Ramos (cell line): ENCODE results near the gene C5orf52.
"Not testable (repeated sequence)": the region's sequence is repeated elsewhere in the genome, so short reads cannot be mapped to it uniquely, and the experiment has no call there.

Source experiments
- in situ Hi-C: fragments of 300-500 bp; cut with MboI; formaldehyde crosslinking; loops from one replicate; pipeline ENCODE4 v1.14.3; 2022; ENCODE audit warnings: low sequenced_read_pairs; ENCODE audit not compliant: unreplicated experiment

C5orf52 gene

GRCh38 chr5:157674351-157674750 is 3.0 kb downstream of the C5orf52 start:
- in situ Hi-C loops: not testable (repeated sequence)

- in situ Hi-C loops: no loop called here
These were observed 6.6 kb downstream of the C5orf52 start for GRCh38 chr5:157677931-157678330.

GRCh38 chr5:157679801-157680200 is 8.5 kb downstream of the C5orf52 start:
- in situ Hi-C loops: no loop called here

DNA sequence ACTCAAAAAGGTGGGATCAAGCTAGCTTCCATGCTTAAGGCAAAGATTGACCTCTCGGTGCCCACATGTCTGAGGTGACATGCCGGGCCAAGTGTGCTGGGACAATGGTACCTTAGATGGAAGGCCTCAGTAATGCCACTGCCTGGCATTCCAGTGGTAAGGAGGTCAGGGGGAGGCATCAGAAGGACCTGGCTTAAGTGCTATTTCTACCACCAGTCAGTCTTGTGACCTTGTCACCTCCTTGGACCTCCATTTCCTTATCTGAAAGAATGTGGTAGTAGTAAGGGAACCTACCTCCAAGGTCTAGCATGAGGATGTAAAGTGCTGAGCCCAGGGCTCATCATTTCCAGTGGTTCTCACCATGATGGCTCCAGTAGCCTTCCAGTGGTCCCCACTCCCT is 8.9 kb downstream of the C5orf52 start:
- in situ Hi-C loops: no loop called here

- in situ Hi-C loops: no loop called here
These were observed 9.7 kb downstream of the C5orf52 start for GRCh38 chr5:157681048-157681447.

GRCh38 chr5:157682257-157682656 is 10.9 kb downstream of the C5orf52 start:
- in situ Hi-C loops: no loop called here

- in situ Hi-C loops: not testable (repeated sequence)
These were observed 15.2 kb downstream of the C5orf52 start for GRCh38 chr5:157686276-157687197.

DNA sequence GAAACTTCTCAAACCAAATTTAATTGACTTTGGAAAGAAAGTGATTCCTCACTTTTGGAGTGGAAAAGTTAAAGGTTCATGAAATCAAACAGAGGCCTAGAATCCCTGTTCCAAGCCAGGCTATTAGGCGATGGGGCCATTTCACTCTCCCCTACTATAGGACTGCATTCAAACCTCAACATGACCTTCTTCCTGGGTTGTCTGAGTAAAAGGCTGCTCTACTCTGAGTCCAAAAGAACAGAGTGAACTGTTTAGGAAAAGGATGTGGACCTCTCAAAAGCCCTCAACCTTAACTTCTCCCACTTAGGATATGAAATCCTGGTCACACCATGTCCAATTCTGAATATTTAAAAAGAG is 15.8 kb downstream of the C5orf52 start:
- in situ Hi-C loops: no loop called here

DNA sequence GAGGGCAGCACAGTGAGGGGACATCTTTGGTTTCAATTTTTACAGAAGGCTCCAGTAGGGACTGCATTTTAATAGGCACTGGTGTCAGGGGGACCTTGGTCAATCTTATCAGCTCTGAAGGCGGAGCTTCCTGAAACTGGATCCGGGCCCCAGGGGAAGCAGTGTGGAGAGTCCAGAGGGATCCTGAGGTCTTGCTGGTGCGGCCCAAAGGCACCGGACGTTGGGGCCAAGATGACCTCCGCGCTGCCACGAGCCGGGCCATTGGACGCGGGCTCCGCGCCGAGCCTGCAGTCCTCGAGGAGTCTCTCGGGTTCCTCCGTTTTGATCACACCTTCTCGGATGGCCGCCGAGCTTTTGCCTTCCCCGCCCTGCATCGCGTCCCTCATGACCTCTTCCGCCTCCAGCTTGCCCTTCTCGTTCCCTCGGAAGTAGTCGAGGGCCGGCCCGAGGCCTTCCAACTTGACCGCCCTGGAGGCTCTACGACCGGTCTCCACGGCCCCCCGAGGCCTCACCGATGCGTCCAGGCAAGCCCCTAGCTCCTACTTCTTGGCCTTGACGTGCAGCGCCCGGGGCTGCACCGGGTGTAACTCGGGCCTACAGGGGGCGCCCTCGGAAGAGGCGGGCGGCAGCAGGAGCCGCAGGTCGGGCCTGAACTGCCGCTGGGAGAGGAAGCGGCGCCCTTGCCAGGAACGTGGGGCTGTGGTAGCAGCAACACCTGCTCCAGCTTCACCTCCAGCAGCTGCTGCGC is 18.8 kb downstream of the C5orf52 start:
- in situ Hi-C loops: no loop called here

DNA sequence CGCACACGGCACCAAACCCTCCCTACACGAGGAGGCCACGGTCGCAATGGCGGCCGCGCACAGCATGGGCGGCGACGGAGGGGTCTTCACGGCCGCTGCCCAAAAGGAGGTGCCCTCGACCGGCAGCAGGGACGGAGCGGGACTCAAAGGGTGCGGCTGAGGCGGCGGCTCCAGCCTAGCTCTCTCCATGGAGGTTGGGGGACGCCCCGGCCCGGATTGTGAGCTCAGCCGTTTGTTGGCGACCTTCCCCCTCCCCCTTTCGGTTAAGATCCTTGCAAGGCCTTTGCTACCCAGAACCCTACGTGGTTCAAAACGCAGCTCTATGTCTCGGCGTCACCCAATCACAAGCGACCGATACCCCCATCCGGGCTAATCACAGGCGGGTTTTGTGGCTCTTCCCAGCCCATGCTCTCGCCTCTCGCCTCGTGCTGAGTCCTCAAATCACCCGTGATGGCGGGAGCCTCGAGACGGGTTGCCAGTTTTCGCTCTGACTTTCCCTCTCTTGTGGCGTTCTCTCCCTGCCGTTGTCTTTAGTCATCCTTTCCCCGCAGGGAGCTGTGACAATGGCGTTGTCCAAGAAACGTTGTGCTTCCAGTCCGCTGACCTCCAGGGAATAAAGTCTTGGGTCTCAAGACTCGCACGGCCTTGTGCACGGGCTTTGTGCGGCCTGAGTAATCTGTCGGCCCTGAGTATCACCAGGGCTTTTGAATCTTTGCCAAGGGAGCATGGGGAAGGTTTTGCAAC is 19.5 kb downstream of the C5orf52 start:
- in situ Hi-C loops: no loop called here

- in situ Hi-C loops: not testable (repeated sequence)
These were observed 22.5 kb downstream of the C5orf52 start for GRCh38 chr5:157693816-157694215.

- in situ Hi-C loops: not testable (repeated sequence)
These were observed 24.8 kb downstream of the C5orf52 start for GRCh38 chr5:157696154-157696553.

DNA sequence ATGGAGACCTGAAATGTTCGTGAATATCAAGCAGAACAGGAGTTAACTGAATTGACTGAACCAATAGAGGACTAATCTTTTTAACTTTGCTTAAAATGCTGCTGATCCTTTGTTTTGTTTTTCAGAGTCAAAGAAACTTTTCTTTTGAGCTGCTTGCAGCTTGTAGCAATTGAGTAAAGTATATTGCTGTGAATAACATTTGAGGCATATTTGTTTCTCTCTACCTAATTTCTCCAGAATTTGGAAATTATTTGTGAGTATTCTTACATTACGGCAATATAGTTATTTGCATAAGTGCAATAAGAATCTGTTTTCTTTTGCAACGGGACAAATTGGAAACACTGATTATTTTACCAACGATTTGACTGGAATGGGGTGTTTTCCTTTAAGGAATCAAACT is 27.3 kb downstream of the C5orf52 start:
- in situ Hi-C loops: not testable (repeated sequence)

GRCh38 chr5:157703736-157704135 is 32.4 kb downstream of the C5orf52 start:
- in situ Hi-C loops: no loop called here

- in situ Hi-C loops: no loop called here
These were observed 37.5 kb downstream of the C5orf52 start for GRCh38 chr5:157708866-157709265.

GRCh38 chr5:157709346-157709745 is 38.0 kb downstream of the C5orf52 start:
- in situ Hi-C loops: no loop called here

DNA sequence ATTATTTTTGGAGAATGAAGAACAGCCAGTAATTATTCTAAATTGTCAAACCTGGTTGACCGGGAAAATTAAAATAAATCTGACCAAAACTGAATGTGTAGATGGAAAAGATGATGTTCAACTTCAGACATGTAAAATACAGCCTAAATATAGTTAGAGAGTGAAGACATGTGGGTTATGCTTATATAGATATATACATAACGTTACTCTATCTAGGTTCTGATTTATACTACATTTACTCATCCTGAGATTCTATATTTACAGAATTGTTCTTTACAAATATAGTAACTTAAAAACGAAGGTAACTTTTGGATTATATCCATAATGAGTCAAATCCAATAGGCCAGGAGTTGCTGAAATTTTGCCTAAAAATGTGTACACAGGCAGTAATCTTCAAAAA is 39.1 kb downstream of the C5orf52 start:
- in situ Hi-C loops: loop anchor here (10.0 kb wide), 1 partner anchor 276 kb away; no protein-coding TSS in a partner anchor

GRCh38 chr5:157710882-157711281 is 39.5 kb downstream of the C5orf52 start:
- in situ Hi-C loops: loop anchor here (10.0 kb wide), 1 partner anchor 276 kb away; no protein-coding TSS in a partner anchor

DNA sequence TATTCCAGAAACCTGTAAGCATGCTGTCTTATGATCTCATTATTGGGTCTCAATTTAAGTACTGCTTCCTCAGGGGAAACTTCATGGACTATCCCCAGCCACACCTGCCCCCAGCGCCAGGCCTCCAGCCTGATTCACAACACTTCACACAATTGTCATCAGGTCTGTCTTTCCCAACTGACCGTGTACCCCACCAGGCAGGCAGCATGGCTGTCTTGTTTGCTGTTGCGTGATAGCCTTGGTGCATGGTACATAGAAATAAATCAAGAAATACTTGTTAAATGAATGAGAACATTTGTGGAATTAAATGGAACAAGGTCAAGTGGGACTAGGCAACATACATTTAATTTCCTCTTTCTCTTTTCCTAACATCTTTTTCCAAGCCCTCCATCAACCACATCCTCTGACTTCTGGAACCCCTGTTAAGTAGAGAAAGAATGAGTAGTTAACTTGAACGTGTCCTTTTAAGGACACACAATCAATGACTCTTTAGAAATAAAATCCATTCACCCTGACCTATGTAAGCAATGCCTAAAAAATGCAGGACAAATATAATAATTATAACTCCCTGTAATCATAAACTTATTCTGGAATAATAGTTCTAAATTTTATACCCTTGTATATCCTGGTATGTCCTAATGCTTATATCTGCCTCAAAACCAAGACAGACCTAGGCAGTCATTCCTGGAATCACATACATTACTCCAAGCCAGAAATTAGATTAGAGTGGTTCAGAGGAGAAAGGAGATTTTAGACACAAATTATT is 42.7 kb downstream of the C5orf52 start:
- in situ Hi-C loops: loop anchor here (10.0 kb wide), 1 partner anchor 279 kb away; no protein-coding TSS in a partner anchor

DNA sequence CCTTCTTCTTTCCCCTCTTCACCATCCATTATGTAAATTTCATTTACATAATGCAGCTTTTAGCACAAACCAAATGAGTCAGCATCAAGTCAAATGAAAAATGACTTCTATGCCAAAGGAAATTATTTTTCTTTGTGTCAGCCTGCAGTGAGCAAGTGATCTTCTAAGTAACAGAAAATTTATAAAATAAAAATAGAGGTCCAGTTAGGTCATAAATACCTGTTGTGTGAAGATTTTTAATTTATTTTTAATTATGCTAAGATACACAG is 43.2 kb downstream of the C5orf52 start:
- in situ Hi-C loops: loop anchor here (10.0 kb wide), 1 partner anchor 280 kb away; no protein-coding TSS in a partner anchor
